Endothelial cell (in vitro differentiated cells): ENCODE data around the gene FOSL2. TPM values are rescaled to one million over a fixed set of nuclear protein-coding genes. Genes with fewer than 3 reads are reported as not detected.

Source experiments
- DNase-seq: peaks from one replicate; pipeline ENCODE4 v3.0.0; 2021; ENCODE audit warnings: low spot score
- H3K27ac Mint-ChIP-seq: one replicate; pipeline ENCODE4 v1.8.0; 2021; ENCODE audit warnings: mixed read lengths, inconsistent platforms; ENCODE audit not compliant: unreplicated experiment
- H3K27me3 Mint-ChIP-seq: one replicate; pipeline ENCODE4 v1.8.0; 2021; ENCODE audit warnings: mild to moderate bottlenecking, moderate library complexity, mixed read lengths, inconsistent platforms; ENCODE audit not compliant: unreplicated experiment
- H3K36me3 Mint-ChIP-seq: one replicate; pipeline ENCODE4 v1.8.0; 2021; ENCODE audit warnings: mild to moderate bottlenecking, low read depth, mixed read lengths, inconsistent platforms; ENCODE audit not compliant: unreplicated experiment
- H3K4me1 Mint-ChIP-seq: one replicate; pipeline ENCODE4 v1.8.0; 2021; ENCODE audit warnings: mild to moderate bottlenecking, mixed read lengths, inconsistent platforms; ENCODE audit not compliant: unreplicated experiment
- H3K4me3 Mint-ChIP-seq: one replicate; pipeline ENCODE4 v1.8.0; 2021; ENCODE audit warnings: mild to moderate bottlenecking, mixed read lengths, inconsistent platforms; ENCODE audit not compliant: unreplicated experiment
- H3K9me3 Mint-ChIP-seq: one replicate; pipeline ENCODE4 v1.8.0; 2021; ENCODE audit warnings: mixed read lengths, inconsistent platforms; ENCODE audit not compliant: unreplicated experiment
- total RNA-seq: library from RNA; stranded (reverse); fragmentation: NEBNext Ultra II Directional; extraction: Animal tissue kit (Norgen Biotek cat#: 25700); gene quantifications from one replicate; pipeline ENCODE4 v1.2.1, GENCODE V29; 2021; ENCODE audit not compliant: unreplicated experiment
- TF ChIP-seq, protein P1 (sequence below): fragments of 200-600 bp; sonication (generic); IDR thresholded peaks from one replicate; pipeline ENCODE4 v1.5.0; 2021; ENCODE audit warnings: antibody characterized with exemption; ENCODE audit not compliant: unreplicated experiment

The FOSL2 gene
- total RNA-seq, 1 donor from 2014 or later, result 24.4 TPM

DNA sequence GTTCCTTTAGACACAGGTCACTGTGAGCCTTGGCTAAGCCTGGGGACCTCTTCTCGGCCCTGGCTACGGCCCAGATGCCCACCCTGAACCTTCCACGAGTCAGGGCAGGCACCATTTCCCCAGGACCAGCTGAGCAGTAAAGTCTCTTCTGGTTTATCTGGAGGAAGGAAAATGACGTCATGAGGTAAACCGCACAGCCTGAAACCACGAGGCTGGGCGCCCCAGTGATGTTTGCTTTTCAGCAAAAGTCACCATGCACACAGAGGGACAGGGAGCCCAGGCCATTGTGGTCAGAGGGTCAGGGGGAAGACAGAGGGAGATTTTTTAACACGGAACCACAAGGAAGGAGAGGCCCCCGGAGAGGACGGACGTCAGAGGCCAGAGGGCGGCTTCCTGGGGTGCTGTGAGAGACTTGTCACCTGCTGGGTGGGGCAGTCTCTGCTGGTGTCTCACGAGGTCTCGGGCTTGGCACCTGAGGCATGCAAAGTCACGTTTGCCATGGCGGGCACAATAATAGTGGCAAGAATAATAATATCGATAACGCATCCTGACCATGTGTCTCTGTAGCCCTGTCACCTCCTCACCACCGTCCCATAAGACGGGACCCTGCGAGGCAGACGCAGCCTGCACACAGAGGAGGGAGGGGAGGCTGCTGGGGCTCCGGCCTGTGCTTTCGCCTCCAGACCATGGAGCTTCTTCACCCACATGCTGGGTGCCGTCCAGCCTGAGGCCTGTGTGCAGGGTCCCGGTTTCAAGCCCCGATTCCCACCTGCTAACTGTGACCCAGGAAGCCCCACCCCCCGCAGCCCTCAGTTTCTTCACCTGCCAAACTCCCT is 33.2 kb upstream of the FOSL2 start:
- H3K9me3 Mint-ChIP-seq, result no peaks in the 10 kb centered on the region
- DNase-seq, result no peak
- TF ChIP-seq, protein P1, sequence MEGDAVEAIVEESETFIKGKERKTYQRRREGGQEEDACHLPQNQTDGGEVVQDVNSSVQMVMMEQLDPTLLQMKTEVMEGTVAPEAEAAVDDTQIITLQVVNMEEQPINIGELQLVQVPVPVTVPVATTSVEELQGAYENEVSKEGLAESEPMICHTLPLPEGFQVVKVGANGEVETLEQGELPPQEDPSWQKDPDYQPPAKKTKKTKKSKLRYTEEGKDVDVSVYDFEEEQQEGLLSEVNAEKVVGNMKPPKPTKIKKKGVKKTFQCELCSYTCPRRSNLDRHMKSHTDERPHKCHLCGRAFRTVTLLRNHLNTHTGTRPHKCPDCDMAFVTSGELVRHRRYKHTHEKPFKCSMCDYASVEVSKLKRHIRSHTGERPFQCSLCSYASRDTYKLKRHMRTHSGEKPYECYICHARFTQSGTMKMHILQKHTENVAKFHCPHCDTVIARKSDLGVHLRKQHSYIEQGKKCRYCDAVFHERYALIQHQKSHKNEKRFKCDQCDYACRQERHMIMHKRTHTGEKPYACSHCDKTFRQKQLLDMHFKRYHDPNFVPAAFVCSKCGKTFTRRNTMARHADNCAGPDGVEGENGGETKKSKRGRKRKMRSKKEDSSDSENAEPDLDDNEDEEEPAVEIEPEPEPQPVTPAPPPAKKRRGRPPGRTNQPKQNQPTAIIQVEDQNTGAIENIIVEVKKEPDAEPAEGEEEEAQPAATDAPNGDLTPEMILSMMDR, result no peak
- no peak overlapping the region for H3K4me3 Mint-ChIP-seq
- H3K27me3 Mint-ChIP-seq, result peaks cover 8% of the 10 kb centered on the region
- H3K36me3 Mint-ChIP-seq, result no peaks in the 10 kb centered on the region
- H3K4me1 Mint-ChIP-seq, result peaks cover 7% of the 10 kb centered on the region
- peak overlapping the region; percentile 36 for H3K27ac Mint-ChIP-seq

DNA sequence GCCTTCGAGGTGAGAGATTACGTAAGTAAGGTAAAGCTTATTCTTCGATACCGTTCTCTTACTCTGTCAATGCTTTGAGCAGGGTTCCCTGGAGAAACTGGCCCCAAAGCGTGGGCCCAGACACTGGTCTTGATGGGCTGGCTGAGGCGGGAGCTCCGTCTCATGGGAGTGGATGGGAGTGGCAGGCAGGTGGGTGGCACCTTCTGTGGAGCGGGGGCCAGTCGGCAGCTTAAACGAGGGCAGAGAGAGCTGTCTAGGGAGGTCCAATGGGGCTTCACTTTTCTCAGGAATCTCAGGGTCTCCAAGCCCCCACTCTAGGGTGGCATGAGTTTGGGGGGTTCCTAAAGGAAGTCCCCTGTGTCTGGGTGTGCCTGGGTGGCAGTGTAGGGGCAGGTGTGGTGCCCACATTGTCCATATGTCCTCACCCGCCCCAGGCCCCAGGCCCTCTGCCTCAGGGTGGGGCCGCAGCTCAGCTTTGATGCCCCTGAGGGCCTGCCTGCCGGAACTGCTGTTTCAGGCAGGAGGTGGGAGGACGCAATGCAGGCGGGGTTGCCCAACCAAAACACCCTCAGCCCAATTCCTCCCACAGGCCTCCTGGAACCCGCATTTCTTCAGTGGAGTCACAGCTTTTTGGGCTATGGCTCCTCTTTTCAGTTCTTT is 32.5 kb upstream of the FOSL2 start:
- peaks cover 10% of the 10 kb centered on the region for H3K4me1 Mint-ChIP-seq
- peaks cover 7% of the 10 kb centered on the region for H3K27me3 Mint-ChIP-seq
- no peaks in the 10 kb centered on the region for H3K36me3 Mint-ChIP-seq
- no peak overlapping the region for H3K27ac Mint-ChIP-seq
- no peaks in the 10 kb centered on the region for H3K9me3 Mint-ChIP-seq
- DNase-seq, result no peak
- TF ChIP-seq, protein P1, result no peak
- H3K4me3 Mint-ChIP-seq, result no peak overlapping the region

DNA sequence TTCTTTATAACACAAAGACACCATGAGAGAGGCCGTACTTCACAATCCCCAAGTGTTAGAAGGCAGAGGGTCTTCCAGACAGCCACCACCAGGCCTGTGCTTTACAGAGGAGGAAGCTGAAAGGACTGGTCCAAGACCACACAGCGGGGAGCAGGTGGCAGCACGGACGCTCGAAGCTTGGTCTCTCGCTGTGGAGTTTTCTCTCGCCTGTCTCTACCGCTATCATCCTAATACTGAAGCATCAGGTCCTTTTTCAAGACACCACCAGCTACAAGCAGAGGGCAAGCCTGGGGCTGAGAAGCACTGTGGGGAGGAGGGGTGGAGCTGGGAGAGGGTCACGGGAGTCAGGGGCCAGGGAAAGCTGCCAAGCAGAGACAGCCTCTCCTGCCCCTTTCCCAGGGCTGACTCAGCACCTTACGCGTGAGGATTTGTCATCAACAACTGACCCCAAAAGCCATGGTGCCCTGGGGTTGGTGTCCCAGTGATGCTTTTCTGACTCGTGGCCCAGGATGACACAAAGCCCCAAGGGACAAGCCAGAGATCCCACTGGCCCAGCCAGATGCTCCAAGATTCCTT is 31.9 kb upstream of the FOSL2 start:
- H3K27me3 Mint-ChIP-seq, result peaks cover 7% of the 10 kb centered on the region
- H3K4me1 Mint-ChIP-seq, result peaks cover 10% of the 10 kb centered on the region
- H3K9me3 Mint-ChIP-seq, result no peaks in the 10 kb centered on the region
- H3K27ac Mint-ChIP-seq, result no peak overlapping the region
- TF ChIP-seq, protein P1, result no peak
- no peaks in the 10 kb centered on the region for H3K36me3 Mint-ChIP-seq
- DNase-seq, result no peak
- no peak overlapping the region for H3K4me3 Mint-ChIP-seq

DNA sequence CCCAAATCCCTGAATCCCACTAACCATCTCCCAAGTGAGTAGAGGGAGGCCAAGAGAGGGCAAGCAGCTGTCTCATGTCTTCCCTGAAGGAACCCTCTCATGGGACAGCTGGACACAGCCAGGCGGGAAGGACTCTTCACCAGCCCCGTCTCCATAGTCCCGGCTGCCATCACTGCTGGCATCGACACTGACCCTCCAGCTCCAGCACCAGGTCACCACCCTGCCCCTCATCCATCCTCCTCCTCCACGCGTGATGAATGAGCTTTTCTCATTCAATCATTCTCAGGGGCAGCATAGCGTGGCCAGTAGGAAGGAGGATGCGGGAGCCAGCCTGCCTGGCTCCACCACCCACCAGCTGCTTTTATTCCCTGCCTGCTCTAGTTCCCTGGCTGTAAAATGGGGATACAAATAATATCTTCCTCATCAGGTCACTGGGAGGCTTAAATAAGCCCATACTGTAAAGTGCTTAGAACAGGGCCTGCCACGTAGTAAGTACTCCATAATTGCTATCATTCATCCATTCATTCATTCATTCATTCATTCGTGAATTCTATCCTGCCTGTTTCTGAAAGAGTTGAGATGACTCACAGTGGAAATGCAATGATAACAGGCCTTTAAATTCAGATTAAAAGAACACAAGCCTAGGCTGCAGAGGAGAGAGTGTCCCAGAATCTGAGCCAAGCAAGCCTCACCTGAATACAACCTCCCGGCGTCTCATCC is 30.5 kb upstream of the FOSL2 start:
- Mint-ChIP-seq H3K27me3 (peaks cover 11% of the 10 kb centered on the region), H3K9me3 (no peaks in the 10 kb centered on the region), H3K4me1 (peaks cover 18% of the 10 kb centered on the region), H3K36me3 (no peaks in the 10 kb centered on the region), H3K4me3 (no peak overlapping the region), H3K27ac (no peak overlapping the region)
- no peak for DNase-seq
- TF ChIP-seq, protein P1, result no peak
